GM12878 (cell line): ENCODE results near the gene COPS3. TPM values are rescaled to one million over a fixed set of nuclear protein-coding genes. Genes with fewer than 3 reads are reported as not detected.
A peak's percentile ranks its signal among the peaks of the same experiment; 100 is the strongest.

Experiments used
- ATF7 ChIP-seq: fragments of 450-650 bp; IDR thresholded peaks from 2 replicates; pipeline ENCODE4 v1.6.1; 2016; ENCODE audit warnings: low read depth, mild to moderate bottlenecking
- DPF2 ChIP-seq: fragments of 450-650 bp; IDR thresholded peaks from 2 replicates; pipeline ENCODE4 v1.6.1; 2017; ENCODE audit warnings: mild to moderate bottlenecking
- FOXK2 ChIP-seq: fragments of 450-650 bp; IDR thresholded peaks from 2 replicates; pipeline ENCODE4 v1.6.1; 2017; ENCODE audit warnings: mild to moderate bottlenecking, moderate library complexity
- IKZF1 ChIP-seq: fragments of 450-650 bp; conservative IDR thresholded peaks from 2 replicates; pipeline ENCODE4 v1.6.1; 2017; ENCODE audit warnings: antibody characterized with exemption, mild to moderate bottlenecking
- MEF2A ChIP-seq: IDR thresholded peaks from 2 replicates; pipeline ENCODE4 v1.6.1; 2011; ENCODE audit warnings: low read depth, mild to moderate bottlenecking, low read length, moderate library complexity; ENCODE audit not compliant: insufficient read depth
- MTA2 ChIP-seq: fragments of 450-650 bp; IDR thresholded peaks from 2 replicates; pipeline ENCODE4 v1.6.1; 2016; ENCODE audit warnings: low read depth, mild to moderate bottlenecking, moderate library complexity
- MYC ChIP-seq: IDR thresholded peaks from 2 replicates; pipeline ENCODE4 v1.6.1; 2011; ENCODE audit warnings: mild to moderate bottlenecking, low read length, moderate library complexity, inconsistent platforms; ENCODE audit not compliant: insufficient read depth, insufficient replicate concordance, insufficient read length, severe bottlenecking
- NR2C2 ChIP-seq: IDR thresholded peaks from 2 replicates; pipeline ENCODE4 v1.6.1; 2011; ENCODE audit warnings: borderline replicate concordance, low read depth; ENCODE audit not compliant: control insufficient read depth, insufficient read length
- NRF1 ChIP-seq: conservative IDR thresholded peaks from 2 replicates; pipeline ENCODE4 v1.6.1; 2011; ENCODE audit warnings: mild to moderate bottlenecking, low read depth, low read length, improper control_type of control experiment
- RAD21 ChIP-seq: IDR thresholded peaks from 2 replicates; pipeline ENCODE4 v1.6.1; 2011; ENCODE audit warnings: mild to moderate bottlenecking, low read depth, low read length, moderate library complexity; ENCODE audit not compliant: insufficient read depth
- RFX5 ChIP-seq: IDR thresholded peaks from 2 replicates; pipeline ENCODE4 v1.6.1; 2011; ENCODE audit warnings: low read depth, low read length, improper control_type of control experiment
- RUNX3 ChIP-seq: IDR thresholded peaks from 2 replicates; pipeline ENCODE4 v1.6.1; 2012; ENCODE audit warnings: low read length, inconsistent platforms
- SREBF1 ChIP-seq: IDR thresholded peaks from 2 replicates; pipeline ENCODE4 v1.6.1; 2012; ENCODE audit warnings: mild to moderate bottlenecking, low read length
- STAT3 ChIP-seq: IDR thresholded peaks from 2 replicates; pipeline ENCODE4 v1.6.1; 2011; ENCODE audit warnings: low read depth, low read length, improper control_type of control experiment
- polyA plus RNA-seq, 11 experiments: library from polyadenylated mRNA; depleted of rRNA in 4 of 11; unstranded in 6 of 11; stranded (reverse) in 5 of 11; fragments of >200 nt; fragmentation: Nextera tagmentation in 4 of 11; fragmentation: Illumina TruSeq in 1 of 11; extraction: Ambion mirVana in 4 of 11; extraction: Trizol in 1 of 11; gene quantifications; 1 replicate in 1 of 11; 2 replicates in 10 of 11; pipeline versions ENCODE4 v1.2.1 to v1.2.3, GENCODE V29; 2011 to 2016; ENCODE audit warnings: inconsistent platforms in 2 of 11, missing spikeins in 2 of 11, low read depth in 1 of 11
- total RNA-seq, 4 experiments: library from RNA; depleted of rRNA in 3 of 4; stranded (reverse); fragments of >200 nt in 3 of 4; fragmentation: Illumina TruSeq in 1 of 4; extraction: Trizol in 1 of 4; gene quantifications; 2 replicates each; pipeline versions ENCODE4 v1.2.1 to v1.2.3, GENCODE V29; 2013 to 2021
- TF ChIP-seq, protein P1 (sequence below): IDR thresholded peaks from 2 replicates; pipeline ENCODE4 v1.6.1; 2011; ENCODE audit warnings: borderline replicate concordance, low read depth, mild to moderate bottlenecking, moderate library complexity, mixed read lengths, low read length; ENCODE audit not compliant: insufficient read depth; ENCODE audit errors: extremely low read length
- TF ChIP-seq, protein P2 (sequence below): IDR thresholded peaks from 2 replicates; pipeline ENCODE4 v1.6.1; 2011; ENCODE audit warnings: borderline replicate concordance, low read depth, mild to moderate bottlenecking, moderate library complexity, low read length; ENCODE audit not compliant: insufficient read depth, poor library complexity, severe bottlenecking
- TF ChIP-seq, protein P3 (sequence below): IDR thresholded peaks from 2 replicates; pipeline ENCODE4 v1.6.1; 2012; ENCODE audit warnings: improper control_type of control experiment, low read depth, low read length; ENCODE audit not compliant: insufficient replicate concordance
- TF ChIP-seq, protein P4 (sequence below): fragments of 450-650 bp; IDR thresholded peaks from 2 replicates; pipeline ENCODE4 v1.6.1; 2017; ENCODE audit warnings: mild to moderate bottlenecking, moderate library complexity

The COPS3 gene
- total and polyA plus RNA-seq, 10 of the 15 experiments (the other 5 are each of a cell fraction or from before 2014, with no cell fraction given), result 99.7 to 187 (median 133) TPM

DNA sequence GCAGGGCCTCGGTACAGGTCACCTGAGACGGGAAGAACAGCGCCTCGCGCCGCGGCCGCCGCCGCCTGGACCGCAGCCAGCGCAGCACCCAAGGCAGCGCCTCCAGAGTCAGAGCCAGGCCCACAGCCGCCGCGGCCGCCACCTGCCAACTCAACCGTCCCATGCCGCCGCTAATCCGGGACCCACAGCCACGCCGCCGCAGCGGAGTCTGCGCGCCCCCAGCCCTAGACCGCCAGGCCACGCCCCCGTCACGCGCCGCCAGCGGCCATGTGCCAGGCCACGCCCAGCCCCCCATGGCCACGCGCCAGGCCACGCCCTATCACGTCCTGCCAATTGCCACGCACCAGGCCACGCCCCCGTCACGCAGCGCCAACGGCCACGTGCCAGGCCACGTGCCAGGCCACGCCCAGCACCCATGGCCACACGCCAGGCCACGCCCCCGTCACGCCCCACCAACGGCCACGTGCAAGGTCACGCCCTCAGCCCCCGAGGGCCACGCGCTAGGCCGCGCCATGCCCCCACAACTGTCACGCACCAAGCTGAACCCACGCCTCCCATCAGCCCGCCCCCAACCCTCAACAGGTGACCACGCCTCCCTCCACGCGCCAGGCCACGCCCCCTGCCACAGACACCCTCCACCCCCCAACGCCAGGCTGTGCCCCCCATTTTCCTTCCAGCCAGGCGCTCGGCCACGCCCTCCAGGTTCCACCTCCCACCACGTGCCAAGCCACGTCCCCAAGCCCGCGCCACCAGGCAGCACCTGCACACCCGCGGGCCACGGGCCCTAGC, 74.7 kb downstream of the COPS3 start, which contains the start of gene PLD6 (continued):
- TF ChIP-seq IKZF1 (peak; percentile 70), SREBF1 (no peak), MEF2A (no peak), FOXK2 (no peak), MYC (peak; percentile 100), NR2C2 (no peak), STAT3 (no peak), RUNX3 (peak; percentile 75), ATF7 (no peak), MTA2 (no peak), NRF1 (peak; percentile 33; the same call in 1 of the 2 replicates), RAD21 (no peak), RFX5 (no peak), DPF2 (peak; percentile 90; the same call in 1 of the 2 replicates)
- TF ChIP-seq, protein P1, sequence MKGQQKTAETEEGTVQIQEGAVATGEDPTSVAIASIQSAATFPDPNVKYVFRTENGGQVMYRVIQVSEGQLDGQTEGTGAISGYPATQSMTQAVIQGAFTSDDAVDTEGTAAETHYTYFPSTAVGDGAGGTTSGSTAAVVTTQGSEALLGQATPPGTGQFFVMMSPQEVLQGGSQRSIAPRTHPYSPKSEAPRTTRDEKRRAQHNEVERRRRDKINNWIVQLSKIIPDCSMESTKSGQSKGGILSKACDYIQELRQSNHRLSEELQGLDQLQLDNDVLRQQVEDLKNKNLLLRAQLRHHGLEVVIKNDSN, result peak; percentile 99
- TF ChIP-seq, protein P2, sequence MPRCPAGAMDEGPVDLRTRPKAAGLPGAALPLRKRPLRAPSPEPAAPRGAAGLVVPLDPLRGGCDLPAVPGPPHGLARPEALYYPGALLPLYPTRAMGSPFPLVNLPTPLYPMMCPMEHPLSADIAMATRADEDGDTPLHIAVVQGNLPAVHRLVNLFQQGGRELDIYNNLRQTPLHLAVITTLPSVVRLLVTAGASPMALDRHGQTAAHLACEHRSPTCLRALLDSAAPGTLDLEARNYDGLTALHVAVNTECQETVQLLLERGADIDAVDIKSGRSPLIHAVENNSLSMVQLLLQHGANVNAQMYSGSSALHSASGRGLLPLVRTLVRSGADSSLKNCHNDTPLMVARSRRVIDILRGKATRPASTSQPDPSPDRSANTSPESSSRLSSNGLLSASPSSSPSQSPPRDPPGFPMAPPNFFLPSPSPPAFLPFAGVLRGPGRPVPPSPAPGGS, result peak; percentile 18
- TF ChIP-seq, protein P3, sequence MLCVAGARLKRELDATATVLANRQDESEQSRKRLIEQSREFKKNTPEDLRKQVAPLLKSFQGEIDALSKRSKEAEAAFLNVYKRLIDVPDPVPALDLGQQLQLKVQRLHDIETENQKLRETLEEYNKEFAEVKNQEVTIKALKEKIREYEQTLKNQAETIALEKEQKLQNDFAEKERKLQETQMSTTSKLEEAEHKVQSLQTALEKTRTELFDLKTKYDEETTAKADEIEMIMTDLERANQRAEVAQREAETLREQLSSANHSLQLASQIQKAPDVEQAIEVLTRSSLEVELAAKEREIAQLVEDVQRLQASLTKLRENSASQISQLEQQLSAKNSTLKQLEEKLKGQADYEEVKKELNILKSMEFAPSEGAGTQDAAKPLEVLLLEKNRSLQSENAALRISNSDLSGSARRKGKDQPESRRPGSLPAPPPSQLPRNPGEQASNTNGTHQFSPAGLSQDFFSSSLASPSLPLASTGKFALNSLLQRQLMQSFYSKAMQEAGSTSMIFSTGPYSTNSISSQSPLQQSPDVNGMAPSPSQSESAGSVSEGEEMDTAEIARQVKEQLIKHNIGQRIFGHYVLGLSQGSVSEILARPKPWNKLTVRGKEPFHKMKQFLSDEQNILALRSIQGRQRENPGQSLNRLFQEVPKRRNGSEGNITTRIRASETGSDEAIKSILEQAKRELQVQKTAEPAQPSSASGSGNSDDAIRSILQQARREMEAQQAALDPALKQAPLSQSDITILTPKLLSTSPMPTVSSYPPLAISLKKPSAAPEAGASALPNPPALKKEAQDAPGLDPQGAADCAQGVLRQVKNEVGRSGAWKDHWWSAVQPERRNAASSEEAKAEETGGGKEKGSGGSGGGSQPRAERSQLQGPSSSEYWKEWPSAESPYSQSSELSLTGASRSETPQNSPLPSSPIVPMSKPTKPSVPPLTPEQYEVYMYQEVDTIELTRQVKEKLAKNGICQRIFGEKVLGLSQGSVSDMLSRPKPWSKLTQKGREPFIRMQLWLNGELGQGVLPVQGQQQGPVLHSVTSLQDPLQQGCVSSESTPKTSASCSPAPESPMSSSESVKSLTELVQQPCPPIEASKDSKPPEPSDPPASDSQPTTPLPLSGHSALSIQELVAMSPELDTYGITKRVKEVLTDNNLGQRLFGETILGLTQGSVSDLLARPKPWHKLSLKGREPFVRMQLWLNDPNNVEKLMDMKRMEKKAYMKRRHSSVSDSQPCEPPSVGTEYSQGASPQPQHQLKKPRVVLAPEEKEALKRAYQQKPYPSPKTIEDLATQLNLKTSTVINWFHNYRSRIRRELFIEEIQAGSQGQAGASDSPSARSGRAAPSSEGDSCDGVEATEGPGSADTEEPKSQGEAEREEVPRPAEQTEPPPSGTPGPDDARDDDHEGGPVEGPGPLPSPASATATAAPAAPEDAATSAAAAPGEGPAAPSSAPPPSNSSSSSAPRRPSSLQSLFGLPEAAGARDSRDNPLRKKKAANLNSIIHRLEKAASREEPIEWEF, result no peak
- TF ChIP-seq, protein P4, sequence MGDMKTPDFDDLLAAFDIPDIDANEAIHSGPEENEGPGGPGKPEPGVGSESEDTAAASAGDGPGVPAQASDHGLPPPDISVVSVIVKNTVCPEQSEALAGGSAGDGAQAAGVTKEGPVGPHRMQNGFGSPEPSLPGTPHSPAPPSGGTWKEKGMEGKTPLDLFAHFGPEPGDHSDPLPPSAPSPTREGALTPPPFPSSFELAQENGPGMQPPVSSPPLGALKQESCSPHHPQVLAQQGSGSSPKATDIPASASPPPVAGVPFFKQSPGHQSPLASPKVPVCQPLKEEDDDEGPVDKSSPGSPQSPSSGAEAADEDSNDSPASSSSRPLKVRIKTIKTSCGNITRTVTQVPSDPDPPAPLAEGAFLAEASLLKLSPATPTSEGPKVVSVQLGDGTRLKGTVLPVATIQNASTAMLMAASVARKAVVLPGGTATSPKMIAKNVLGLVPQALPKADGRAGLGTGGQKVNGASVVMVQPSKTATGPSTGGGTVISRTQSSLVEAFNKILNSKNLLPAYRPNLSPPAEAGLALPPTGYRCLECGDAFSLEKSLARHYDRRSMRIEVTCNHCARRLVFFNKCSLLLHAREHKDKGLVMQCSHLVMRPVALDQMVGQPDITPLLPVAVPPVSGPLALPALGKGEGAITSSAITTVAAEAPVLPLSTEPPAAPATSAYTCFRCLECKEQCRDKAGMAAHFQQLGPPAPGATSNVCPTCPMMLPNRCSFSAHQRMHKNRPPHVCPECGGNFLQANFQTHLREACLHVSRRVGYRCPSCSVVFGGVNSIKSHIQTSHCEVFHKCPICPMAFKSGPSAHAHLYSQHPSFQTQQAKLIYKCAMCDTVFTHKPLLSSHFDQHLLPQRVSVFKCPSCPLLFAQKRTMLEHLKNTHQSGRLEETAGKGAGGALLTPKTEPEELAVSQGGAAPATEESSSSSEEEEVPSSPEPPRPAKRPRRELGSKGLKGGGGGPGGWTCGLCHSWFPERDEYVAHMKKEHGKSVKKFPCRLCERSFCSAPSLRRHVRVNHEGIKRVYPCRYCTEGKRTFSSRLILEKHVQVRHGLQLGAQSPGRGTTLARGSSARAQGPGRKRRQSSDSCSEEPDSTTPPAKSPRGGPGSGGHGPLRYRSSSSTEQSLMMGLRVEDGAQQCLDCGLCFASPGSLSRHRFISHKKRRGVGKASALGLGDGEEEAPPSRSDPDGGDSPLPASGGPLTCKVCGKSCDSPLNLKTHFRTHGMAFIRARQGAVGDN, result peak; percentile 91
